Gastrocnemius medialis (tissue), 4 donors: Measurements from ENCODE around the gene CA4. TPM values are rescaled to one million over a fixed set of nuclear protein-coding genes. Genes with fewer than 3 reads are reported as not detected.

Source experiments
- ATAC-seq, 2 donors: fragments of 150-250 bp; one replicate each; pipeline ENCODE4 v1.9.1; 2016
- DNase-seq, 2 donors: peaks; one replicate each; pipeline ENCODE4 v3.0.0-alpha.2; 2019
- H3K27ac ChIP-seq, 4 donors: fragments of 200-600 bp; sonication (generic); 1 replicate in 1 of 4; 2 replicates in 3 of 4; pipeline ENCODE4 v1.5.1; 2016 to 2018; ENCODE audit warnings: mild to moderate bottlenecking in 2 of 4, moderate library complexity in 1 of 4
- H3K27me3 ChIP-seq, 3 donors: fragments of 200-600 bp; sonication (generic) in 2 of 3; 1 replicate in 1 of 3; 2 replicates in 2 of 3; pipeline versions ENCODE4 v1.5.1 to v1.6.0; 2016 to 2019; ENCODE audit warnings: mild to moderate bottlenecking in 1 of 3, moderate library complexity in 1 of 3
- H3K36me3 ChIP-seq, 2 donors: fragments of 200-600 bp; sonication (generic) in 1 of 2; one replicate each; pipeline ENCODE4 v1.5.1; 2017 to 2018
- H3K4me1 ChIP-seq, 2 donors: fragments of 200-600 bp; sonication (generic) in 1 of 2; one replicate each; pipeline ENCODE4 v1.5.1; 2016 to 2017; ENCODE audit warnings: mild to moderate bottlenecking in 2 of 2
- H3K4me3 ChIP-seq, 4 donors: fragments of 200-600 bp; sonication (generic) in 3 of 4; 1 replicate in 1 of 4; 2 replicates in 3 of 4; pipeline ENCODE4 v1.5.1; 2016 to 2019; ENCODE audit warnings: mild to moderate bottlenecking in 2 of 4
- H3K9me3 ChIP-seq, 3 donors: fragments of 200-600 bp; sonication (generic) in 2 of 3; 1 replicate in 1 of 3; 2 replicates in 2 of 3; pipeline ENCODE4 v1.5.1; 2016 to 2019
- POLR2A ChIP-seq, 2 donors: fragments of 450-650 bp; IDR thresholded peaks; one replicate each; pipeline ENCODE4 v1.6.1; 2017; ENCODE audit warnings: antibody characterized with exemption in 2 of 2, mild to moderate bottlenecking in 2 of 2, moderate library complexity in 2 of 2
- in situ Hi-C, 4 donors: fragments of 200-750 bp; cut with MboI; loops; one replicate each; pipeline versions ENCODE4 v1.15.0 to v1.8.0; 2017; ENCODE audit warnings: low sequenced_read_pairs in 4 of 4
- intact Hi-C: fragments of 100-400 bp; cut with DNase I; formaldehyde crosslinking; loops from one replicate; pipeline ENCODE4 v1.15.1; 2023; ENCODE audit warnings: low total_unique reads
- total RNA-seq, 4 donors: library from RNA; depleted of rRNA; stranded (reverse); fragments of >200 nt; gene quantifications; one replicate each; pipeline versions ENCODE4 v1.1.0 to v1.2.3, GENCODE V29; 2016
- TF ChIP-seq, protein P1 (sequence below), 5 experiments: fragments of 450-650 bp in 3 of 5; fragments of 200-600 bp in 2 of 5; sonication (generic) in 2 of 5; IDR thresholded peaks in 4 of 5; conservative IDR thresholded peaks in 1 of 5; 1 replicate in 4 of 5; 2 replicates in 1 of 5; pipeline ENCODE4 v1.5.1; 2016 to 2019; ENCODE audit warnings: antibody characterized with exemption in 5 of 5, mild to moderate bottlenecking in 3 of 5, moderate library complexity in 3 of 5

CA4 gene
- total RNA-seq, 4 donors from 2014 or later, result 6.1 to 9.2 (median 7.2) TPM

- ATAC-seq, result no peak
- peak overlapping the region; percentile 80 to 91 (median 85) for H3K4me3 ChIP-seq
- no peak for DNase-seq
- in situ Hi-C loops, result loop anchor here in 3 of 4 donors (25.0 kb wide), 1 partner anchor 303 kb away; no protein-coding TSS in a partner anchor
- no peaks in the 10 kb centered on the region for H3K36me3 ChIP-seq
- peak in 1 of 2 donors; percentile 31 for TF ChIP-seq POLR2A (IDR thresholded peaks at IDR 0.05)
- TF ChIP-seq, protein P1, sequence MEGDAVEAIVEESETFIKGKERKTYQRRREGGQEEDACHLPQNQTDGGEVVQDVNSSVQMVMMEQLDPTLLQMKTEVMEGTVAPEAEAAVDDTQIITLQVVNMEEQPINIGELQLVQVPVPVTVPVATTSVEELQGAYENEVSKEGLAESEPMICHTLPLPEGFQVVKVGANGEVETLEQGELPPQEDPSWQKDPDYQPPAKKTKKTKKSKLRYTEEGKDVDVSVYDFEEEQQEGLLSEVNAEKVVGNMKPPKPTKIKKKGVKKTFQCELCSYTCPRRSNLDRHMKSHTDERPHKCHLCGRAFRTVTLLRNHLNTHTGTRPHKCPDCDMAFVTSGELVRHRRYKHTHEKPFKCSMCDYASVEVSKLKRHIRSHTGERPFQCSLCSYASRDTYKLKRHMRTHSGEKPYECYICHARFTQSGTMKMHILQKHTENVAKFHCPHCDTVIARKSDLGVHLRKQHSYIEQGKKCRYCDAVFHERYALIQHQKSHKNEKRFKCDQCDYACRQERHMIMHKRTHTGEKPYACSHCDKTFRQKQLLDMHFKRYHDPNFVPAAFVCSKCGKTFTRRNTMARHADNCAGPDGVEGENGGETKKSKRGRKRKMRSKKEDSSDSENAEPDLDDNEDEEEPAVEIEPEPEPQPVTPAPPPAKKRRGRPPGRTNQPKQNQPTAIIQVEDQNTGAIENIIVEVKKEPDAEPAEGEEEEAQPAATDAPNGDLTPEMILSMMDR (IDR thresholded peaks at IDR 0.05 in 4 of 5, conservative IDR thresholded peaks at IDR 0.05 in 1 of 5), result no peak
- H3K27me3 ChIP-seq, result peaks cover 11 to 15% (median 13%) of the 10 kb centered on the region in 3 donors
- peak overlapping the region; percentile 56 to 80 (median 78) for H3K27ac ChIP-seq
- H3K4me1 ChIP-seq, result peaks cover 15 to 21% of the 10 kb centered on the region in 2 donors
- H3K9me3 ChIP-seq, result no peaks in the 10 kb centered on the region
- intact Hi-C loops, result no loop called here
Measured at GRCh38 chr17:60134396-60135150, 15.2 kb upstream of the CA4 start.

- Histone ChIP-seq H3K4me1 (peaks cover 15 to 23% of the 10 kb centered on the region in 2 donors), H3K4me3 (peak overlapping the region; percentile 80 to 91 (median 85)), H3K27ac (peak overlapping the region; percentile 56 to 80 (median 78)), H3K36me3 (no peaks in the 10 kb centered on the region), H3K27me3 (peaks cover 17 to 23% (median 20%) of the 10 kb centered on the region in 3 donors), H3K9me3 (no peaks in the 10 kb centered on the region)
- TF ChIP-seq, protein P1 (IDR thresholded peaks at IDR 0.05 in 4 of 5, conservative IDR thresholded peaks at IDR 0.05 in 1 of 5), result no peak
- peak; percentile 36 for TF ChIP-seq POLR2A (IDR thresholded peaks at IDR 0.05)
- DNase-seq, result peak; percentile 79 to 84
- intact Hi-C loops, result no loop called here
- in situ Hi-C loops, result loop anchor here in 3 of 4 donors (25.0 kb wide), 1 partner anchor 302 kb away; no protein-coding TSS in a partner anchor
- ATAC-seq, result peak; percentile 95
Measured at GRCh38 chr17:60135151-60135950, 14.4 kb upstream of the CA4 start.

DNA sequence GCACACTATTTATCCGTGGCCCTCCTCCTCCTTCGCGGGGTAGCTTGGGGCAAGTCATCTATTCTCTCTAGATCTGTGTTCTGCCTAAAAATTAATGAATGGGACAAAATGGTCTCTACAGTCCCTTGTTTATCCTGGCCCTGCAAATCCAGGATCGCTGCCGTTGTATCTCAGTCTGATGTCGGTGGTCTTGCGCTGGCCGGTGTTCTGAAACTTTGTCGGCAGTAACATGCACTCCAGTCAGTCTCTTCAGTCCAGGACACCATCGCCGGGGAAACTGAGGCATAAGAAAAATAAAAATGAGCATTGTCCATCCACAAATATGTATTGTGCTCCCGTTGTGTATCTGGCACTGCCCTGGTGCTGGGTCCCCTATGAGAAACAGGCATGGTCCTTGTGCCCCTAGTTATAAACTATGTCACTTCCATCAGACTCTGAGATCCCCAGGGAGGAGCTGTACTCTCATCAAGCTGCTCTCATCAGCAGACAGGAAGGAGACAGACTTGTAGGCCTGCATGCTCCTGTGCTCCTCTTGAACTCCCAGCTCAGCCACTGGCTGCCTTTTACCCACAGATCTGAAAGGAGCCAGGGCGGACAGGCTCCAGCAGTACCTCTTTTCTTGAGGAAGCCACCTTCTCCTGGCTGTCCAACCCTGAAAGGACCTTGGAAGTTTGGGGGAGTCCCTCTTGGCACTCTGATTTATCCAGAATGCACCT, 13.7 kb upstream of the CA4 start:
- Histone ChIP-seq H3K4me3 (peak overlapping the region; percentile 80 to 91 (median 85)), H3K27me3 (peaks cover 24 to 31% (median 28%) of the 10 kb centered on the region in 3 donors), H3K9me3 (no peaks in the 10 kb centered on the region), H3K27ac (peak overlapping the region in 1 of 4 donors; percentile 80), H3K36me3 (no peaks in the 10 kb centered on the region), H3K4me1 (peaks cover 15 to 23% of the 10 kb centered on the region in 2 donors)
- no peak for DNase-seq
- intact Hi-C loops, result no loop called here
- TF ChIP-seq POLR2A (IDR thresholded peaks at IDR 0.05), result no peak
- TF ChIP-seq, protein P1 (IDR thresholded peaks at IDR 0.05 in 4 of 5, conservative IDR thresholded peaks at IDR 0.05 in 1 of 5), result no peak
- peak in 1 of 2 donors; percentile 5 for ATAC-seq
- in situ Hi-C loops, result loop anchor here in 3 of 4 donors (25.0 kb wide), 1 partner anchor 301 kb away; no protein-coding TSS in a partner anchor

DNA sequence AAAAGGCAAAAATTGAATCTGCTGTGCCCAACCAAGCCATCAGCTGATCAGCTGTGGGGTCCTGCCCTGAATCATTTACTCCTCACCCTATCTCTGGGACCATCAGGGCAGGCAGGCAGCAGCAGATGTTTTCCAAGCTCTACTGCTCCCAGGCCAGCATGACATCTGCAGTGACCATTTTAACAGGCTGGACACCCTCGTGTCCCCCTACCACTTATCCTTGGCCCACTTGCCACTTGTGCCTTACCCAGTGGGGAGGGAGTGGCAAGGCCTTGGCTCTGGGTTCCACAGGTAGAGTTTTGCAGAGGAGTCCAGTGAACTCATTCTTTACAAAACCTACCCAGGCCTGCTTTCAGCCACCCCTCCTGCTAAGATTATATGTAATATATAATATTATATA, 12.0 kb upstream of the CA4 start:
- Histone ChIP-seq H3K4me3 (no peak overlapping the region), H3K27ac (no peak overlapping the region), H3K9me3 (no peaks in the 10 kb centered on the region), H3K36me3 (no peaks in the 10 kb centered on the region), H3K27me3 (peaks cover 30 to 38% (median 35%) of the 10 kb centered on the region in 3 donors), H3K4me1 (peaks cover 20 to 30% of the 10 kb centered on the region in 2 donors)
- in situ Hi-C loops (loop anchor here in 3 of 4 donors (25.0 kb wide), 1 partner anchor 300 kb away; no protein-coding TSS in a partner anchor), intact Hi-C loops (no loop called here)
- ATAC-seq (no peak), DNase-seq (no peak)
- no peak for TF ChIP-seq POLR2A (IDR thresholded peaks at IDR 0.05)
- TF ChIP-seq, protein P1 (IDR thresholded peaks at IDR 0.05 in 4 of 5, conservative IDR thresholded peaks at IDR 0.05 in 1 of 5), result no peak
